SK-N-MC (cell line): Measurements from ENCODE around the gene SPATA31C1.

Experiments
- EZH2 ChIP-seq: fragments of 200-600 bp; sonication (generic); IDR thresholded peaks from one replicate; pipeline ENCODE4 v1.6.1; 2017; ENCODE audit warnings: antibody characterized with exemption
- FOXP2 ChIP-seq: optimal IDR thresholded peaks from 2 replicates; pipeline ENCODE3; 2011; ENCODE audit warnings: mild to moderate bottlenecking, moderate library complexity; ENCODE audit not compliant: insufficient read depth; ENCODE audit errors: extremely low read length, control extremely low read depth
- POLR2AphosphoS5 ChIP-seq: IDR thresholded peaks from 2 replicates; pipeline ENCODE4 v1.6.1; 2012; ENCODE audit warnings: mild to moderate bottlenecking, low read depth, low read length, borderline replicate concordance

GRCh38 chr9:87888501-87888900, 29.3 kb upstream of the SPATA31C1 start:
- TF ChIP-seq POLR2AphosphoS5 (no peak), EZH2 (no peak), FOXP2 (no peak)
